GM21423 (cell line): ENCODE results near the gene ASB6.
"Not testable (repeated sequence)": the region's sequence is repeated elsewhere in the genome, so short reads cannot be mapped to it uniquely, and the experiment has no call there.

Experiments used
- ATAC-seq: cut with Tn5 transposase; IDR thresholded peaks from one replicate; pipeline ENCODE4 v1.9.1; 2021; ENCODE audit warnings: mild to moderate bottlenecking, moderate library complexity; ENCODE audit not compliant: unreplicated experiment

The ASB6 gene

GRCh38 chr9:129609486-129610212 is 32.3 kb downstream of the ASB6 start:
- no peak for ATAC-seq

- no peak for ATAC-seq
Observed at GRCh38 chr9:129608561-129609481, 33.1 kb downstream of the ASB6 start.

- no peak for ATAC-seq
Observed at GRCh38 chr9:129607027-129607387, 34.9 kb downstream of the ASB6 start.

- no peak for ATAC-seq
Observed at GRCh38 chr9:129606161-129607026, 35.6 kb downstream of the ASB6 start.

GRCh38 chr9:129604766-129605163 is 37.2 kb downstream of the ASB6 start:
- ATAC-seq = no peak

- ATAC-seq = no peak
Observed at GRCh38 chr9:129604056-129604765, 37.7 kb downstream of the ASB6 start.

- no peak for ATAC-seq
Observed at GRCh38 chr9:129602598-129603415, 39.1 kb downstream of the ASB6 start.

- no peak for ATAC-seq
Observed at GRCh38 chr9:129601082-129601674, 40.8 kb downstream of the ASB6 start.

GRCh38 chr9:129598089-129598596 is 43.8 kb downstream of the ASB6 start:
- ATAC-seq = no peak

GRCh38 chr9:129597355-129598088 is 44.4 kb downstream of the ASB6 start:
- ATAC-seq = no peak

- ATAC-seq = no peak
Observed at GRCh38 chr9:129596541-129597331, 45.2 kb downstream of the ASB6 start.

GRCh38 chr9:129595903-129596540 is 45.9 kb downstream of the ASB6 start:
- no peak for ATAC-seq

- ATAC-seq = no peak
Observed at GRCh38 chr9:129595311-129595741, 46.6 kb downstream of the ASB6 start.

GRCh38 chr9:129594632-129595031 is 47.3 kb downstream of the ASB6 start:
- ATAC-seq = no peak

GRCh38 chr9:129592790-129593189 is 49.2 kb downstream of the ASB6 start:
- not testable (repeated sequence) for ATAC-seq

- ATAC-seq = no peak
Observed at GRCh38 chr9:129591916-129592315, 50.0 kb downstream of the ASB6 start.

GRCh38 chr9:129590466-129590865 is 51.5 kb downstream of the ASB6 start:
- no peak for ATAC-seq
